Measurements from ENCODE around the gene MEX3A.
"Not testable (repeated sequence)": the region's sequence is repeated elsewhere in the genome, so short reads cannot be mapped to it uniquely, and the experiment has no call there.

MEX3A gene

GRCh38 chr1:156054500-156055280 lies 27.6 kb downstream of the MEX3A start, which contains the start of gene LAMTOR2:
TSS of gene LAMTOR2 (plus strand) at chr1:156054782. CDS start at chr1:156054890, 108 bp downstream.
- peak; percentile 92 to 96 for DNase-seq (ENCODE audit: low read depth in 2 of 2)

GRCh38 chr1:156053768-156054499 lies 28.3 kb downstream of the MEX3A start, which contains the start of gene UBQLN4:
TSS of gene UBQLN4 (minus strand) at chr1:156053798. CDS start at chr1:156053701, 97 bp downstream.
- DNase-seq (ENCODE audit: low read depth in 2 of 2) = peak; percentile 71 to 81

DNA sequence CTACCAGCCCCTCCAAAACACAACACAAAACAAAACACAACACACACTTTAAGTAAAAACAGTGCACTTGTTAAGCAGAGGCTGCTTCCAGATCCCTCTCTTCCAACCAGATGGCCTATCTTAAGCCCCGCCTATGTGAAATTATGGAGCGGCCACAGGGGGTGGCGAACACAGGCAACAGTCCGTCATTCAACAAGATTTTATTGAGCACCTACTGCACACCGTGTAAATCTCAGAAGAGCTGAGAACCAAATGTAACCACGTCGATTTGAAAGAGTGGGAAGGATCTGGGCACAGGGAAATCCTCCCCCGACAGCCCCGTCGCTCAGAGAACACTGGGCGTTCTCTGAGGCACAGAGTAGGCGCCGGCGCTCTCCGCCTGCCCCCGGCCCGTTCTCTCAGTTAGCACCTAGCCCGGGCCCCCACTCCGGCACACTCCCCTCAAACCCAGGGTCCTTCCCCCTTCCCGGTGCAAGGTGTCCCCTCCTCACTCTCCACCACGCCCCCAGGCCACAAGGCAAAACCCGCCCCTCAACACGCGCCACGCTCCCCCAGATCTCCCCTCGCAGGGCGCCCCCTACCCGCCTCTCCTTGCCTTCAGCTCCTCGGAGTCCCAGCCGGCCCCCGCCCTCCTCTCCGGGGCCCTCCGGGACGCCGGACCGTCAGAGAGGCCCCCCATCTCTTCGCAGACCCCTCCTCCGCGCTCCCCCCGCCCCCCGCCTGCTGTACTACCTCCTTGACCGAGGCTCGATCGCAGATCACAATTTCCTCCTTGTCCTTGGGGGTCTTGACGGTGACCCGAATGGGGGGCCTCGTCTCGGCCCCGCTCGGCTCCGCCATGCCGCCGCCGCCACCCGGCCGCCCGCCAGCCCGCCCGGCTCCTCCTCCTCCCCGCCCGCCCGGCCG lies 29.1 kb downstream of the MEX3A start:
- DNase-seq (ENCODE audit: low read depth in 2 of 2) = peak; percentile 52 to 60

- DNase-seq (ENCODE audit: low read depth in 2 of 2) = no peak
Measured at GRCh38 chr1:156051011-156051725, 31.1 kb downstream of the MEX3A start.

DNA sequence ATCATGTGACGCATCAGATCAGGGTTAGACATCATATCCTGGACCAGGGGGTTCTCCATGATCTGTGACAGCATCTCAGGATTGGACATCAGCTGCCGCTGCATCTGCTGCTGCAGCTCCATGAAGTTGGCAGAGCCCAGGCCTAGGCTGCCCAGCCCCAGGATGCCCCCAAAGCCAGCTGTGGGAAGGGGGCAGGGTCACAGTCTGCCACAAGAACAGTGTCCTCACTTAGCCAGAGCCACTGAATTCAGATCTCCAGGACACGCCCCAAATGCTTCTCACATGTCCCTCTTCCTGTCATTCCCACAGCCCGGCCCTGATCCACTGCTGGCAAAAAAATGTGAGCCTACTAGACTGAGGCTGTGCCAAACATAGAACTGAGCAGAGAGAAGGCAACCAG lies 31.9 kb downstream of the MEX3A start:
- DNase-seq (ENCODE audit: low read depth in 2 of 2) = no peak

GRCh38 chr1:156048663-156049258 lies 33.5 kb downstream of the MEX3A start:
- DNase-seq (ENCODE audit: low read depth in 2 of 2) = no peak

GRCh38 chr1:156045076-156045475 lies 37.2 kb downstream of the MEX3A start:
- DNase-seq (ENCODE audit: low read depth in 2 of 2) = no peak

DNA sequence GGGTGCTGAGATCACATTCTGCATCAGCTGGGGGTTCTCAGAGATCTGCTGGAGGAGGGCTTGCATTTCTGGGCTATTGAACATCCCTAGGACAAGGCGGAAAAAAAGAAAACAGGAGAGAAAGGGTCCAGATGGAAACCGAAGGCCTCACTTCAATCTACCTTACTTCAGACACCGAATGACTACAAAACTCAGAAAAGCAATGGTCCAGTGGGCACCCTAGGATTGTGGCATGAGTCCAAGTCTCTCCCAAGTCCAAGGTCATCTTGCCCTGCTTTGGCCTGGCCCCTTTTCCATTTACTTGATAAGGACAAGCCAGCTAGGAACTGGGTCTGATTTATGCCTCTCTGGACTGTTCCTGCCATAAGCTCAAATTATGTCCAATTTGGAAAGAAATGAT lies 39.4 kb downstream of the MEX3A start:
- no peak for DNase-seq (ENCODE audit: low read depth in 2 of 2)

DNA sequence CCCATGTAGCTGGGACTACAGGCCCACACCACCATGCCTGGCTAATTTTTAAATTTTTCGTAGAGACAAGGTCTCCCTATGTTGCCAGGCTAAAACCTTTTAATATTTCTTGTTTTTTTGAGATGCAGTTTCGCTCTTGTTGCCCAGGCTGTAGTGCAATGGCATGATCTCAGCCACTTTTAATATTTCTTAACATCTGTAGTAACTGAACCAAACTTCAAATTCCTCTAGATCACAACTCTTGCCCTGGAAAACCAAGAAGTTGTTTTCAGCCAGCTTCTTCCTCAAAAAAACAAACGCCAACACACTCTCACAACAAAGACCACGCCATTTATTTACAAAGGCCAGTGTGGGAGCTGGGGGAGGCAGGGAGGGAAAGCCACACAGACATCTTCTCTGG lies 47.3 kb downstream of the MEX3A start:
- DNase-seq (ENCODE audit: low read depth in 2 of 2) = not testable (repeated sequence)

GRCh38 chr1:156033011-156033410 lies 49.3 kb downstream of the MEX3A start:
- no peak for DNase-seq (ENCODE audit: low read depth in 2 of 2)

DNA sequence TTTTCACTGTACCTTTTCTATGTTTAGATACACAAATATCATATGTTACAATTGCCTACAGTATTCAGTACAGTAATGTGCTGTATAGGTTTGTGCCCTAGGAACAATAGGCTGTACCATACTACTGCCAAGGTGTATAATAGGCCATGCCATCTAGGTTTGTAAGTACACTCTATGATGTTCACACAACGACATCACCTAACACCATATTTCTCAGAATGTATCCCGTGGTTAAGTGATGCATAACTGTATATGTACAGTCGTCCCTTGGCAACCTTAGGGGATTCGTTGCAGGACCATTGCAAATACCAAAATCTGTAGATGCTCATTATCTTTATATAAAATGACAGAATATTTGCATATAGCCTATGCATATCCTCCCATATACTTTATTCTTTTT lies 55.7 kb downstream of the MEX3A start:
- no peak for DNase-seq (ENCODE audit: low read depth in 2 of 2)

- DNase-seq (ENCODE audit: low read depth in 2 of 2) = peak in 1 of 2 donors; percentile 10
Measured at GRCh38 chr1:156025876-156026275, 56.4 kb downstream of the MEX3A start.

- DNase-seq (ENCODE audit: low read depth in 2 of 2) = no peak
Measured at GRCh38 chr1:156024801-156025200, 57.5 kb downstream of the MEX3A start.
